ENCODE data around the gene ABCC8. TPM values are rescaled to one million over a fixed set of nuclear protein-coding genes. Genes with fewer than 3 reads are reported as not detected.

ABCC8 gene
- total RNA-seq, 1 experiment from 2014 or later: 7.3 TPM

DNA sequence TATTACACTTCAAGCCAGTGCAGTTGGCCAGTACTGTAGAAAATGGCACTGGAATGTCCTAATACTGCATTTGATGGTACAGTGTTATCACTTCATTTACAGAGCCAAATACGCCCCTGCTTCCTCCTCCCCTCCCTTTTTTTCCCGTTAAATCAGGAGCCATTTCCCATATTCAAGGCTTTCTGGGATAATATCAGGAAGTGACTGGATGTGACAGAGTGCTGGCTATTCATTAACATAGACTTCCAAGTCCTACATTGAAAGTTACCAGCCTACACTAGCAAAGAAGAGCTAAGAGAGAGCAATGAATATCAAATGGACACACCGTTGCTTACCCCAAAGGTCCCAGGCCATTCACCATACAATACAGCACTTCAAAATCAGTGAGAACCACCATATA, 32.1 kb upstream of the ABCC8 start:
- ATAC-seq (no peak), DNase-seq (ENCODE audit: low spot score) (no peak)
- Mint-ChIP-seq H3K27me3 (ENCODE audit: low read depth) (no peaks in the 10 kb centered on the region), H3K4me1 (peaks cover 7% of the 10 kb centered on the region), H3K4me3 (no peak overlapping the region), H3K27ac (no peak overlapping the region), H3K36me3 (no peaks in the 10 kb centered on the region), H3K9me3 (no peaks in the 10 kb centered on the region)
- TF ChIP-seq KAT7 (CRISPR knock-in tag; IDR thresholded peaks at IDR 0.05; ENCODE audit: borderline replicate concordance) (no peak), SMAD3 (CRISPR knock-in tag; IDR thresholded peaks at IDR 0.05; ENCODE audit: borderline replicate concordance) (no peak), FOXP1 (CRISPR knock-in tag; IDR thresholded peaks at IDR 0.05; ENCODE audit: borderline replicate concordance) (no peak), ZNF396 (CRISPR knock-in tag; IDR thresholded peaks at IDR 0.05; ENCODE audit: borderline replicate concordance) (no peak), ZNF671 (CRISPR knock-in tag; IDR thresholded peaks at IDR 0.05) (no peak), TEAD1 (CRISPR knock-in tag; IDR thresholded peaks at IDR 0.05) (no peak), ZNF121 (CRISPR knock-in tag; IDR thresholded peaks at IDR 0.05) (no peak), HMGA2 (CRISPR knock-in tag; IDR thresholded peaks at IDR 0.05) (no peak), TP53 (CRISPR knock-in tag; IDR thresholded peaks at IDR 0.05) (no peak)
- TF ChIP-seq, protein P1, sequence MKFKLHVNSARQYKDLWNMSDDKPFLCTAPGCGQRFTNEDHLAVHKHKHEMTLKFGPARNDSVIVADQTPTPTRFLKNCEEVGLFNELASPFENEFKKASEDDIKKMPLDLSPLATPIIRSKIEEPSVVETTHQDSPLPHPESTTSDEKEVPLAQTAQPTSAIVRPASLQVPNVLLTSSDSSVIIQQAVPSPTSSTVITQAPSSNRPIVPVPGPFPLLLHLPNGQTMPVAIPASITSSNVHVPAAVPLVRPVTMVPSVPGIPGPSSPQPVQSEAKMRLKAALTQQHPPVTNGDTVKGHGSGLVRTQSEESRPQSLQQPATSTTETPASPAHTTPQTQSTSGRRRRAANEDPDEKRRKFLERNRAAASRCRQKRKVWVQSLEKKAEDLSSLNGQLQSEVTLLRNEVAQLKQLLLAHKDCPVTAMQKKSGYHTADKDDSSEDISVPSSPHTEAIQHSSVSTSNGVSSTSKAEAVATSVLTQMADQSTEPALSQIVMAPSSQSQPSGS (CRISPR knock-in tag; IDR thresholded peaks at IDR 0.05; ENCODE audit: borderline replicate concordance, low read depth): no peak
- TF ChIP-seq, protein P2, sequence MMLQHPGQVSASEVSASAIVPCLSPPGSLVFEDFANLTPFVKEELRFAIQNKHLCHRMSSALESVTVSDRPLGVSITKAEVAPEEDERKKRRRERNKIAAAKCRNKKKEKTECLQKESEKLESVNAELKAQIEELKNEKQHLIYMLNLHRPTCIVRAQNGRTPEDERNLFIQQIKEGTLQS (CRISPR knock-in tag; conservative IDR thresholded peaks at IDR 0.05): no peak
- TF ChIP-seq, protein P3, sequence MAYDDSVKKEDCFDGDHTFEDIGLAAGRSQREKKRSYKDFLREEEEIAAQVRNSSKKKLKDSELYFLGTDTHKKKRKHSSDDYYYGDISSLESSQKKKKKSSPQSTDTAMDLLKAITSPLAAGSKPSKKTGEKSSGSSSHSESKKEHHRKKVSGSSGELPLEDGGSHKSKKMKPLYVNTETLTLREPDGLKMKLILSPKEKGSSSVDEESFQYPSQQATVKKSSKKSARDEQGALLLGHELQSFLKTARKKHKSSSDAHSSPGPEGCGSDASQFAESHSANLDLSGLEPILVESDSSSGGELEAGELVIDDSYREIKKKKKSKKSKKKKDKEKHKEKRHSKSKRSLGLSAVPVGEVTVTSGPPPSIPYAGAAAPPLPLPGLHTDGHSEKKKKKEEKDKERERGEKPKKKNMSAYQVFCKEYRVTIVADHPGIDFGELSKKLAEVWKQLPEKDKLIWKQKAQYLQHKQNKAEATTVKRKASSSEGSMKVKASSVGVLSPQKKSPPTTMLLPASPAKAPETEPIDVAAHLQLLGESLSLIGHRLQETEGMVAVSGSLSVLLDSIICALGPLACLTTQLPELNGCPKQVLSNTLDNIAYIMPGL (CRISPR knock-in tag; IDR thresholded peaks at IDR 0.05): no peak
- TF ChIP-seq, protein P4, sequence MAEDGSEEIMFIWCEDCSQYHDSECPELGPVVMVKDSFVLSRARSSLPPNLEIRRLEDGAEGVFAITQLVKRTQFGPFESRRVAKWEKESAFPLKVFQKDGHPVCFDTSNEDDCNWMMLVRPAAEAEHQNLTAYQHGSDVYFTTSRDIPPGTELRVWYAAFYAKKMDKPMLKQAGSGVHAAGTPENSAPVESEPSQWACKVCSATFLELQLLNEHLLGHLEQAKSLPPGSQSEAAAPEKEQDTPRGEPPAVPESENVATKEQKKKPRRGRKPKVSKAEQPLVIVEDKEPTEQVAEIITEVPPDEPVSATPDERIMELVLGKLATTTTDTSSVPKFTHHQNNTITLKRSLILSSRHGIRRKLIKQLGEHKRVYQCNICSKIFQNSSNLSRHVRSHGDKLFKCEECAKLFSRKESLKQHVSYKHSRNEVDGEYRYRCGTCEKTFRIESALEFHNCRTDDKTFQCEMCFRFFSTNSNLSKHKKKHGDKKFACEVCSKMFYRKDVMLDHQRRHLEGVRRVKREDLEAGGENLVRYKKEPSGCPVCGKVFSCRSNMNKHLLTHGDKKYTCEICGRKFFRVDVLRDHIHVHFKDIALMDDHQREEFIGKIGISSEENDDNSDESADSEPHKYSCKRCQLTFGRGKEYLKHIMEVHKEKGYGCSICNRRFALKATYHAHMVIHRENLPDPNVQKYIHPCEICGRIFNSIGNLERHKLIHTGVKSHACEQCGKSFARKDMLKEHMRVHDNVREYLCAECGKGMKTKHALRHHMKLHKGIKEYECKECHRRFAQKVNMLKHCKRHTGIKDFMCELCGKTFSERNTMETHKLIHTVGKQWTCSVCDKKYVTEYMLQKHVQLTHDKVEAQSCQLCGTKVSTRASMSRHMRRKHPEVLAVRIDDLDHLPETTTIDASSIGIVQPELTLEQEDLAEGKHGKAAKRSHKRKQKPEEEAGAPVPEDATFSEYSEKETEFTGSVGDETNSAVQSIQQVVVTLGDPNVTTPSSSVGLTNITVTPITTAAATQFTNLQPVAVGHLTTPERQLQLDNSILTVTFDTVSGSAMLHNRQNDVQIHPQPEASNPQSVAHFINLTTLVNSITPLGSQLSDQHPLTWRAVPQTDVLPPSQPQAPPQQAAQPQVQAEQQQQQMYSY (CRISPR knock-in tag; IDR thresholded peaks at IDR 0.05): no peak
- TF ChIP-seq, protein P5, sequence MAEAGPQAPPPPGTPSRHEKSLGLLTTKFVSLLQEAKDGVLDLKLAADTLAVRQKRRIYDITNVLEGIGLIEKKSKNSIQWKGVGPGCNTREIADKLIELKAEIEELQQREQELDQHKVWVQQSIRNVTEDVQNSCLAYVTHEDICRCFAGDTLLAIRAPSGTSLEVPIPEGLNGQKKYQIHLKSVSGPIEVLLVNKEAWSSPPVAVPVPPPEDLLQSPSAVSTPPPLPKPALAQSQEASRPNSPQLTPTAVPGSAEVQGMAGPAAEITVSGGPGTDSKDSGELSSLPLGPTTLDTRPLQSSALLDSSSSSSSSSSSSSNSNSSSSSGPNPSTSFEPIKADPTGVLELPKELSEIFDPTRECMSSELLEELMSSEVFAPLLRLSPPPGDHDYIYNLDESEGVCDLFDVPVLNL (CRISPR knock-in tag; IDR thresholded peaks at IDR 0.05; ENCODE audit: borderline replicate concordance, low read depth): no peak
- TF ChIP-seq, protein P6, sequence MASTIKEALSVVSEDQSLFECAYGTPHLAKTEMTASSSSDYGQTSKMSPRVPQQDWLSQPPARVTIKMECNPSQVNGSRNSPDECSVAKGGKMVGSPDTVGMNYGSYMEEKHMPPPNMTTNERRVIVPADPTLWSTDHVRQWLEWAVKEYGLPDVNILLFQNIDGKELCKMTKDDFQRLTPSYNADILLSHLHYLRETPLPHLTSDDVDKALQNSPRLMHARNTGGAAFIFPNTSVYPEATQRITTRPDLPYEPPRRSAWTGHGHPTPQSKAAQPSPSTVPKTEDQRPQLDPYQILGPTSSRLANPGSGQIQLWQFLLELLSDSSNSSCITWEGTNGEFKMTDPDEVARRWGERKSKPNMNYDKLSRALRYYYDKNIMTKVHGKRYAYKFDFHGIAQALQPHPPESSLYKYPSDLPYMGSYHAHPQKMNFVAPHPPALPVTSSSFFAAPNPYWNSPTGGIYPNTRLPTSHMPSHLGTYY (CRISPR knock-in tag; IDR thresholded peaks at IDR 0.05): no peak
- TF ChIP-seq, protein P7, sequence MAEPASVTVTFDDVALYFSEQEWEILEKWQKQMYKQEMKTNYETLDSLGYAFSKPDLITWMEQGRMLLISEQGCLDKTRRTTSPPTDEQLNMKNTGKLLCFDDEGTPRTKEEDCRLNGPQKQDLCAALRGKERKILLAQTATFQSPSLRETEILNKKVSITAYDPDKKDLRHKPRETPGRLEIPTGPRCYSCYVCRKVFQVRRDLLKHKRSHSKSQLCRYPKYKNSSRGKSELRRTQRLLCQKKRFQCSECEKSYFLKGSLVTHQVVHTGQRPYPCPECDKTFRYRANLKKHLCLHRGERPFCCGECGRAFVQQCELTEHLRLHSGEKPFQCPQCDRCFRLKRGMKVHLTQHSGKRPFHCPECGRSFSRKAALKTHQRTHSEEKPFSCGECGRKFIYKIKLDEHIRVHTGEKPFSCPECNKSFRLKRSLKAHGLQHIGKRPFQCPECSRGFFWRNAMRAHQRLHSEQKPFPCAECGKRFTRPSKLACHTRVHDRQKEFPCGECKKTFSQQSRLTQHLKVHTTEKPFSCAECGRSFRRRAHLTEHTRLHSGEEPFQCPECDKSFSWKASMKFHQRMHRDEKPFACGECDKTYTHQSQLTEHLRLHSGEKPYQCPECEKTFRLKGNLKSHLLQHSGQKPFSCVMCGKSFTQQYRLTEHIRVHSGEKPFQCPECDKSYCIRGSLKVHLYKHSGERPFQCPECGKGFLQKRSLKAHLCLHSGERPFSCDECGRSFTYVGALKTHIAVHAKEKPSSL (CRISPR knock-in tag; conservative IDR thresholded peaks at IDR 0.05): no peak
- TF ChIP-seq, protein P8, sequence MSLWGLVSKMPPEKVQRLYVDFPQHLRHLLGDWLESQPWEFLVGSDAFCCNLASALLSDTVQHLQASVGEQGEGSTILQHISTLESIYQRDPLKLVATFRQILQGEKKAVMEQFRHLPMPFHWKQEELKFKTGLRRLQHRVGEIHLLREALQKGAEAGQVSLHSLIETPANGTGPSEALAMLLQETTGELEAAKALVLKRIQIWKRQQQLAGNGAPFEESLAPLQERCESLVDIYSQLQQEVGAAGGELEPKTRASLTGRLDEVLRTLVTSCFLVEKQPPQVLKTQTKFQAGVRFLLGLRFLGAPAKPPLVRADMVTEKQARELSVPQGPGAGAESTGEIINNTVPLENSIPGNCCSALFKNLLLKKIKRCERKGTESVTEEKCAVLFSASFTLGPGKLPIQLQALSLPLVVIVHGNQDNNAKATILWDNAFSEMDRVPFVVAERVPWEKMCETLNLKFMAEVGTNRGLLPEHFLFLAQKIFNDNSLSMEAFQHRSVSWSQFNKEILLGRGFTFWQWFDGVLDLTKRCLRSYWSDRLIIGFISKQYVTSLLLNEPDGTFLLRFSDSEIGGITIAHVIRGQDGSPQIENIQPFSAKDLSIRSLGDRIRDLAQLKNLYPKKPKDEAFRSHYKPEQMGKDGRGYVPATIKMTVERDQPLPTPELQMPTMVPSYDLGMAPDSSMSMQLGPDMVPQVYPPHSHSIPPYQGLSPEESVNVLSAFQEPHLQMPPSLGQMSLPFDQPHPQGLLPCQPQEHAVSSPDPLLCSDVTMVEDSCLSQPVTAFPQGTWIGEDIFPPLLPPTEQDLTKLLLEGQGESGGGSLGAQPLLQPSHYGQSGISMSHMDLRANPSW (CRISPR knock-in tag; conservative IDR thresholded peaks at IDR 0.05; ENCODE audit: low read depth): no peak
- TF ChIP-seq, protein P9, sequence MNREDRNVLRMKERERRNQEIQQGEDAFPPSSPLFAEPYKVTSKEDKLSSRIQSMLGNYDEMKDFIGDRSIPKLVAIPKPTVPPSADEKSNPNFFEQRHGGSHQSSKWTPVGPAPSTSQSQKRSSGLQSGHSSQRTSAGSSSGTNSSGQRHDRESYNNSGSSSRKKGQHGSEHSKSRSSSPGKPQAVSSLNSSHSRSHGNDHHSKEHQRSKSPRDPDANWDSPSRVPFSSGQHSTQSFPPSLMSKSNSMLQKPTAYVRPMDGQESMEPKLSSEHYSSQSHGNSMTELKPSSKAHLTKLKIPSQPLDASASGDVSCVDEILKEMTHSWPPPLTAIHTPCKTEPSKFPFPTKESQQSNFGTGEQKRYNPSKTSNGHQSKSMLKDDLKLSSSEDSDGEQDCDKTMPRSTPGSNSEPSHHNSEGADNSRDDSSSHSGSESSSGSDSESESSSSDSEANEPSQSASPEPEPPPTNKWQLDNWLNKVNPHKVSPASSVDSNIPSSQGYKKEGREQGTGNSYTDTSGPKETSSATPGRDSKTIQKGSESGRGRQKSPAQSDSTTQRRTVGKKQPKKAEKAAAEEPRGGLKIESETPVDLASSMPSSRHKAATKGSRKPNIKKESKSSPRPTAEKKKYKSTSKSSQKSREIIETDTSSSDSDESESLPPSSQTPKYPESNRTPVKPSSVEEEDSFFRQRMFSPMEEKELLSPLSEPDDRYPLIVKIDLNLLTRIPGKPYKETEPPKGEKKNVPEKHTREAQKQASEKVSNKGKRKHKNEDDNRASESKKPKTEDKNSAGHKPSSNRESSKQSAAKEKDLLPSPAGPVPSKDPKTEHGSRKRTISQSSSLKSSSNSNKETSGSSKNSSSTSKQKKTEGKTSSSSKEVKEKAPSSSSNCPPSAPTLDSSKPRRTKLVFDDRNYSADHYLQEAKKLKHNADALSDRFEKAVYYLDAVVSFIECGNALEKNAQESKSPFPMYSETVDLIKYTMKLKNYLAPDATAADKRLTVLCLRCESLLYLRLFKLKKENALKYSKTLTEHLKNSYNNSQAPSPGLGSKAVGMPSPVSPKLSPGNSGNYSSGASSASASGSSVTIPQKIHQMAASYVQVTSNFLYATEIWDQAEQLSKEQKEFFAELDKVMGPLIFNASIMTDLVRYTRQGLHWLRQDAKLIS (CRISPR knock-in tag; IDR thresholded peaks at IDR 0.05; ENCODE audit: borderline replicate concordance): no peak
- ChIA-PET POLR2A (no interaction called here), CTCF (interaction anchor here (0.7 to 13.3 kb wide), 5 partner anchors 10 to 154 kb away, joined by 4 to 120 read pairs (median 9); no protein-coding TSS in a partner anchor)

Measured in WTC11 (cell line).